ENCODE results near the gene KCND1.
"Not testable (repeated sequence)": the region's sequence is repeated elsewhere in the genome, so short reads cannot be mapped to it uniquely, and the experiment has no call there.

The KCND1 gene

DNA sequence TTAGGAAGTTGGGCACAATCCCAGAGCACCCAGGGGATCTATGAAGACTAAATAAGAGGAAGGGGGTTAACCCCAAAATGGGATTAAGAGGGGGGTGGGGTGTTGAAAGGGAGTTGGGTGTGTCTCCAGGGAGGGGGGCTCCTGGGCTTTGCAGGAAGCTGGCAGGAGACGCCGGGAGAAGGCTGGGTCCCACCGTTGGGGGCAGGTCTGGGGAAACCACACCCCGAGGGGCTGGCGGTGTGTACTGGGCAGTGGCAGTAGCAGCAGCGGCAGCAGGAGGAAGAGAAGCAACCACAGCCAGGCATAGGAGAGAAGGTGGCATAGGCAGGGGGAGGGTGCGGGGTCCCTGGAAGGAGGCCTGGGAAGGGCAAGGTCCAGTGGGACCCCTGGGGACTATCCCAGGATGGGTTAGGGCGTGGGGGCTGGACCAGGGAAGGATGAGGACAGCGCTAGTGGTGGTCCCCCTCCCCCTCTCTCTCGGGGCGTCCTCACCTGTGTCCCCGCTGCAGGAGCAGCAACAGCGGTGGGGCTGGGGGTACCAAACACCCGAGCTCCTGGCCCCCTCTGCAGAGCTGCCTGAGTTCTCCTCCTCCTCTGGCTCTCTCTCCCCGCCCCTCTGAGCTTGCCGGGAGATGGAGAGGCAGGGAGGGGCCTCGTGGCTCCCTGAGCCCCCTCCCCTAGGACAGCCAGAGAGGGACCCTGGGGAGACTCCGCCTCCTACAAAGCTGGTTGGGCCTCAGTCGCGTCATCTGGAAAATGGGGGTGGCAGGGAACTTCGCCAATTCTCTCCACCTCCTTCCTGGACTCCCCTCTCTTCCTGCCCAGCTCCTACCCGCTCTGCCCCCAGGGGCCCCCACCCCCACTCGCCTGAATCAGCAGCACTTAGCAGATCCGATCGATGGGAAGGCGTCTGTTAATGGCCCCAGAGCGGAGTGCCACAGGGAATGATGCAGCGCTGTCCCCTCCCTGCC is at the start of gene KCND1:
Gene KCND1, minus strand, starts transcription at position 596 of the 971 bp plus-strand sequence. CDS start 1,573 bp downstream, outside the sequence.
- no peak for DNase-seq (ENCODE audit: low spot score)

DNA sequence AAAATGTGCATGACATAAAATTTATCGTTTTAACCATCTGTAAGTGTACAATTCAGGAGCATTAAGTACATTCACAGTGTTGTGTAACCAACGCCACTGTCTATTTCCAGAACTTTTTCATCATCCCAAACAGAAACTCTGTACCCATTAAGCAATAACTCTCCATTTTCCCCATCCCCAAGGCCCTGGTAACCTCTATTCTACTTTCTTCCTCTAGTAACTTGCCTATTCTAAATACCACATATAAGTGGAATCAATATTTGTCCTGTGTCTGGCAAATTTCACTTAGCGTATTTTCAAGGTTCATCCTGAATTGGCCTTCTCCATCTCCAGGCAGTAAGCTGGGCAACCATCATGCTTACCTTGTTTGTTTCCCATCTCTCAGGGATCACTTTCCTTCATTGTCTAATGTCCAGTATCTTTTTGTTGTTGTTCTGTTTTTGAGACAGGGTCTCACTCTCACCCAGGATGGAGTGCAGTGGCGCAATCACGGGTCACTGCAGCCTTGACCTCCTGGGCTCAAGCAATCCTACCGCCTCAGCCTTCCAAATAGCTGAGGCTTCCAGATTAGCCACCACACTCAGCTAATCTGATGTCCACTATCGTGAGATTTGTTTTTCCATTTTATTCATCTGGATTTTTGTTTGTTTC is 48.1 kb upstream of the KCND1 start:
- DNase-seq (ENCODE audit: low spot score): no peak

- no peak for DNase-seq (ENCODE audit: low spot score)
These were observed 47.4 kb upstream of the KCND1 start for GRCh38 chrX:49019050-49019449.

GRCh38 chrX:49003696-49004095 is 32.1 kb upstream of the KCND1 start:
- peak; percentile 8 for DNase-seq (ENCODE audit: low spot score)

- peak; percentile 94 for DNase-seq (ENCODE audit: low spot score)
These were observed 30.7 kb upstream of the KCND1 start, which contains the start of gene GRIPAP1 for GRCh38 chrX:49002091-49002935. Gene GRIPAP1, minus strand, starts transcription at chrX:49002264. Its CDS starts 35 bp downstream, at chrX:49002229.

- peak; percentile 18 for DNase-seq (ENCODE audit: low spot score)
These were observed 30.0 kb upstream of the KCND1 start for GRCh38 chrX:49001521-49002090.

DNA sequence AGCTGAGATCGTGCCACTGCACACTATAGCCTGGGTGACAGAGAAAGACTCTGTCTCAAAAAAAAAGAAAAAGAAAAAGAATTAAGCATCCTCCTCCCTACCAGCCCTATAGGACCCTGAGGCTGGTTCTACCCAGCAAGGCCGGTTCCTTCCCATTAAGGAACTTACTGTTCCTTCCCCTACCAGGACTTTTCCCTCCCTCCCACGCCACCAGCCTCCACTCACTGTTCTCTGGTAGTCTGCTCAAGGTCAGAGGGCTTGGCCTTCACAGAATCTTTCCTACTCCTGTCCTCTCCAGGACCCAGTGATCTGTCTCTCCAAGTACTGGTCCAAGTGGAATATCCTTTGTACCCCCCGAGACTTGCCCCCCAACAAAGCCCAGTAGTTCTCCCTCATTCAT is 29.0 kb upstream of the KCND1 start:
- DNase-seq (ENCODE audit: low spot score): no peak

DNA sequence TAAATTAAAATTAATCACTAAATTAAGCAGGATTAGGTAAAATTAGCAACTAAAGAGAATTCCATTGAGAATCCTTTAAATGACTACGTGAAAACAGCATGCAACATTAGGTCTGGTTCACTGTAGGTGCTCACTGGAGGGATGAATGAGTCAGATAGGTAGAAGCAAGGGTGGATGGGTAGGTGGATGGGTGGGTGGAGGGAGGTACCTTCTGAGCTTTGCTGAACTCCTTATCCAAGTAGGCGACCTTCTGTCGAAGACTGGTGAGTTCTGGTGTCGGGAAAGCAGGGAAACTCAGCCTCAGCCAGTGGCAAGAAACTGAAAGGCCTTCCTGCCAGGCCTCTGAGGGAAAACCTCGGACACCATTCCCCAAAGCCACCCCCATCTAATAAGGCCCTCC is 27.4 kb upstream of the KCND1 start:
- no peak for DNase-seq (ENCODE audit: low spot score)

DNA sequence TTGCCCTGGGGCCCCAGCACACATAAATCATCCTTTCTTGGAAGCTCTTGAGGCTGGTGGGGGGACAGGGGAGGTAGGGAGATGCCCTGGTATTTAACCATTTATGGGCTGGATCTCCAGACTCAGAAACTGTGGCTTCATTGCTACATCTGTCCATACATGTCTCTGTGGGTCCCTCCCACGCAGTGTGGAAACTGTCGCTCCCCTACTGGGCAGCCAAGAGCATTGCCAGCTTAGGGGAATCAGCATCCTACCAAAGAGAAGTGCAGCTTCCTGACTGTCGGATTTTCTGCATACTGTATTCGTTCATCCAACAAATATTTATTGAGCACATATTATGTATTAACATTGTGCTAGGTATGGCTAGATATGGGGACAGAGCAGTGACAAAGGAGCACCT is 26.7 kb upstream of the KCND1 start:
- DNase-seq (ENCODE audit: low spot score): no peak

DNA sequence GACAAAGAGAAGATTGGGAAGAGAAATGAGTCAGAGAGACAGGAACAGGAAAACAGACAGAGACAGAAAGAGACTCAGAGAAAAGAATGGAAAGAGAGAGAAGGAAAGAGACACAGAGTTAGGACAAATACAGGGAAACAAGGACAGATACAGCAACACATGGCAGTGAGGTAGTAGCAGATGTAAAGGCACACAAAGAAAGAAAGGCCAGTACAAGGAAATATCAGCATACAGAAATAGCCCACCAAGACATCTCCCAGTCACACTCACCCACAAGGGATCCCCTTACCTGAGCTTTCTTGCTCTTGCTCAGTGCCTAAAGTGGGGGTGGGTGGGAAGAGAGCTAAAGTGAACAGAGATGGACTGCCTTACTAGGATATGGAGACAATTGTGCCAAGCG is 26.2 kb upstream of the KCND1 start:
- DNase-seq (ENCODE audit: low spot score): no peak

DNA sequence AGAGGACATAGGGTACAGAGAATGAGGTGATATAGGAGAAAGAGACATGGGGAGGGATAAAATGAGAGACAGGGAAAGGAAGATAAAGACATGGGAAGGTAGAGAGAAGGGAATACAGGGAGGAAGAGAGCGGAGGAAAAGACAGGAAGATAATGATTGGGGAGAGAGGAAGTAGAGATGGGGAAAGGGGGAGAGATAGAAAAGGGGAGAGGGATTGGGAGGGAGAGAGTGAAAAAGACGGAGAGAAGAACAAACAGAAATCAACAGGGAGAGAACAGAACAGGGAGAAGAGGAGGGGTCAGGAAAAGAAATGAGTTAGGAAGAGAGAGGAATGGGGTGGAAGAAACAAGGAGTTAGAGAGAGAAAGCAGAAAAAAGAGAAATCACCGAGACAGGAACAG is 25.8 kb upstream of the KCND1 start:
- no peak for DNase-seq (ENCODE audit: low spot score)

GRCh38 chrX:48996969-48997368 is 25.3 kb upstream of the KCND1 start:
- DNase-seq (ENCODE audit: low spot score): no peak

GRCh38 chrX:48992341-48992740 is 20.7 kb upstream of the KCND1 start:
- DNase-seq (ENCODE audit: low spot score): no peak

DNA sequence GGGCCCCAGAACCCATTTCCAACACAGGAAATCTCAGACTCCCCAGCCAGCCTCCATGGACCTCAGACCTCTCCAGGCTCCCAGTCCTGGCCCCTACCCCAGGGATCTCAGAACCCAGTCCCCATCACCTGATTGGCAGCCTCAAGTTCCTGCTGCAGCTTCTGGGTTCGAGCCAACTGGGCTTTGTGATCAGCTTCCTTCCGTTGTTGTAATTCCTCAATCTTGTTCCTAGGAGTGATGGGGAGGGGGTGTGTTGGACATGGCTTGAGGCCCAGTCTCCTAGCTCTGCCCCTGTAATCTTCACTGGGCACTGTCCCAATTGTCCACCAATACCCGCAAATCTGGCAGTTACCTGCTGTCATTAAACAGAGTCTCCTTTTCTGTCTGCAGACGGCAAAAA is 17.8 kb upstream of the KCND1 start:
- DNase-seq (ENCODE audit: low spot score): no peak

DNA sequence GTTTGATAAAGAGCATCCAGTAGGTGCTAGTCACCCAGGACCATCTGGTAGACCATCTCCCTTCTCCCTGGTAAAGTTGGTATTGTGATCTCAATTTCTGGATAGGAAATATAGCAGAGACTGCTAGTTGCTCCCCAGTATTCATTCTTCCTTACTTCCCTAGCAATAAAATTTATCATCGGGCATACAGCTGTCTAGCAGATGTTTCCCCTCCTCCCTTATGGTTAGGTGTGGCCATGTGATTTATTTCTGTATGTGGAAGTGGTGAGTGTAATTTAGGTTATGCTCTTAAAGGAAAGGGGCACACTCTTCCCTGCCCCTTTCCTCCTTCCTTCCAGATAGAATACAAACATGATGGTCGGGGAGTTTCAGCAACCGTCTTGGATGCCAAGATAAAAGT is 12.3 kb upstream of the KCND1 start:
- DNase-seq (ENCODE audit: low spot score): no peak

GRCh38 chrX:48983081-48983480 is 11.4 kb upstream of the KCND1 start:
- no peak for DNase-seq (ENCODE audit: low spot score)

DNA sequence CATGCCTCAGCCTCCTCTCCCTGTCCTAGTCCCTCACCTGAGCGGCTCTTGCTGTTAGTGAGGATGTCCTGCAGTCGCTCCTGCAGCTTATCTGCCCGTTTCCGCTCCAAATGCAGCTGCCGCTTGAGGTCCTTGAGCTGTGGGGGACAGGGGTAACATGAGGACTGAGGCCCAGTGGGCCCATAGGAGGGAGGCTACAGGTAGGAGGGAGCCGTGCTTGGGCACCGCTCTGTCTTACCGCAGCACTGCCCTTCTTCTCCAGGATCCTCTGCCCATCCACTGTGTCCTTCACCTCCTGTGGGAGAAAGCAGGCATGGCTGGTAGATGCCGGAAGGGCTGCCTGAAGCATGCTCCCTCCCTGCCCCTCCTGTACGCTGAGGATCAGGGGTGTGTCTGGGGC is 9.5 kb upstream of the KCND1 start:
- DNase-seq (ENCODE audit: low spot score): no peak

GRCh38 chrX:48980341-48980740 is 8.7 kb upstream of the KCND1 start:
- not testable (repeated sequence) for DNase-seq (ENCODE audit: low spot score)

DNA sequence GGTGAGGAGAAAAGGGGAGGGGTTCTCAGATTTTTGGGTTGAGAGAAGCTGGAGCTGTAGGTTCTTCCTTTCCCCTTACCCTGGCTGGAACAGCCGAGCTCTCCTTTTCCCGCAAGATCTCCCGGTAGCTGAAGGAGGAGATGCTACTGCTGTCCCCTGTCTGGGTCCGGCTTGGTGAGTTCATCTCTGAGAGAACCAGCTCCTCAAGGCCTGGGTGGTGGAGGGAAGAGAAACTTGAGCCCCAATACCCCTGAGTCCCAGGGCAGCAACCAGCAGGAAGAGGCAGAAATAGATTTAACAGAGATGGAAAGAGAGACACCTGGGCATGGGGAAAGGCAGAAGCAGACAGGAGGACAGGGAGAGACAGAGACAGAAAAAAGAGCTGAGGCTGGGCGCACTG is 6.6 kb upstream of the KCND1 start:
- DNase-seq (ENCODE audit: low spot score): no peak

DNA sequence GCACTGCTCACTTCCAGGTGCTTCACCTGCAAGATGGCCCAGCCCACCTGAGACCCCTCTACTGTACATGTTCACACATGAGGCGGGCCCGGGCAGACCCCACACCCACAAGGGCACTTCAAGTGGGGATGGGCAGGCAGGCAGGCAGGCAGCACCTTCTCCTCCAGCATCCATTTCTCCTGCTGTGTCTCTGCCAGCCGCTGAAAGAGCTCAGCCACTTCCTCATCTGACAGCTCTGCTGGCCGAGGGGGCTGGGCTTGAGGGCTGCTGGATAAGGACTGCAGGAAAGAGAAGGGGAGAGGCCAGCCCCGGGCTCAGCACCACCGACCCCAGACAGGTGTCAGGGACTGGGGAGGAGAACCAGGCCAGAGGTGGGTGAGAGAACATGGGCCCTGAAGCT is 4.4 kb upstream of the KCND1 start:
- no peak for DNase-seq (ENCODE audit: low spot score)

- DNase-seq (ENCODE audit: low spot score): no peak
These were observed 3.9 kb upstream of the KCND1 start for GRCh38 chrX:48975541-48975940.

DNA sequence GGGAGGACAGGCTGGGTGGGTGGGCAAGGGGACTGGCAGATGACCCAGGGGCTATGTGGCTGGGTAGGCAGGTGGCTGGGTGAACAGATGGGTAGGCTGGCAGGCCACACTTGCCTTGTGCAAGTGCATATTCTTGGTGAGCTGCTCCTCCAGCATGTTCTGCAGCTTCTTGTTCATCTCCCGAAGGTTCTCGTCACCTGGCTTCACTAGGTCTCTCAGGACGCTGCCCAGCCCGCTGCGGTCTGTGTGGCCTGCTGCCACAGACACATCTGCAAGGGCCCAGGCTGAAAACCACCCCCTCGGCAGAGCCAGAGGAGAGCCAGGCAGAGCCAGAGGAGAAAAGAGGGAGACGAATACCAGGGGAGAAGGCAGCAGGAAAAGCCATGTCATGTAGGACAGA is 3.4 kb upstream of the KCND1 start:
- DNase-seq (ENCODE audit: low spot score): no peak
